Skin of body (tissue), 2 donors: ENCODE data around the gene EML5. TPM values are rescaled to one million over a fixed set of nuclear protein-coding genes. Genes with fewer than 3 reads are reported as not detected.
"Not testable (repeated sequence)": the region's sequence is repeated elsewhere in the genome, so short reads cannot be mapped to it uniquely, and the experiment has no call there.

ENCODE experiments used
- DNase-seq: peaks from one replicate; lab custom pipeline; 2025; lab: John Stamatoyannopoulos, UW
- total RNA-seq: library from RNA; depleted of rRNA; stranded (reverse); fragments of >200 nt; gene quantifications from one replicate; pipeline ENCODE4 v1.2.3, GENCODE V29; 2014

Gene EML5
- total RNA-seq, 1 donor from 2014 or later = 0.49 TPM

- no peak for DNase-seq
These were observed 11.3 kb upstream of the EML5 start for GRCh38 chr14:88804035-88804434.

- DNase-seq = no peak
These were observed 9.8 kb upstream of the EML5 start for GRCh38 chr14:88802596-88802995.

- no peak for DNase-seq
These were observed 6.8 kb upstream of the EML5 start for GRCh38 chr14:88799522-88799921.

GRCh38 chr14:88798156-88798555 is 5.4 kb upstream of the EML5 start:
- no peak for DNase-seq

- DNase-seq = no peak
These were observed 489 bp upstream of the EML5 start for GRCh38 chr14:88793259-88793625.

GRCh38 chr14:88791629-88792472 is 902 bp downstream of the EML5 start:
- no peak for DNase-seq

DNA sequence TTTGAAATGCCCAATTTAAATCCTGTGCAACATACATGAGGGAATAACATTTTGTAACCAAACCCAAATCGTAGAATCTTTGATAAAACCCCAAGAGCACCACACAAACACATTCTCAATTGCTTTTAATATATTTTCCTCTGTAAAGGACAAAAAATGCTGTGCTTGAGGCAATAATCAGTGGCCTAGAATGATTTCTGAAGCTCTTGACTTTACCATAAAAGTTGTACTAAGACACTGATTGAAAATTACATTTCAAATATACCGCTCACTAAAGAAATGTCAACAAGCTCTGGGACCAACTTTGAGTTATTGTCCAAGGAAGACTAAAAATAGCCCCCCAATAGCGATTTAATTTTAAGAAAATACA is 1.5 kb downstream of the EML5 start:
- no peak for DNase-seq

DNA sequence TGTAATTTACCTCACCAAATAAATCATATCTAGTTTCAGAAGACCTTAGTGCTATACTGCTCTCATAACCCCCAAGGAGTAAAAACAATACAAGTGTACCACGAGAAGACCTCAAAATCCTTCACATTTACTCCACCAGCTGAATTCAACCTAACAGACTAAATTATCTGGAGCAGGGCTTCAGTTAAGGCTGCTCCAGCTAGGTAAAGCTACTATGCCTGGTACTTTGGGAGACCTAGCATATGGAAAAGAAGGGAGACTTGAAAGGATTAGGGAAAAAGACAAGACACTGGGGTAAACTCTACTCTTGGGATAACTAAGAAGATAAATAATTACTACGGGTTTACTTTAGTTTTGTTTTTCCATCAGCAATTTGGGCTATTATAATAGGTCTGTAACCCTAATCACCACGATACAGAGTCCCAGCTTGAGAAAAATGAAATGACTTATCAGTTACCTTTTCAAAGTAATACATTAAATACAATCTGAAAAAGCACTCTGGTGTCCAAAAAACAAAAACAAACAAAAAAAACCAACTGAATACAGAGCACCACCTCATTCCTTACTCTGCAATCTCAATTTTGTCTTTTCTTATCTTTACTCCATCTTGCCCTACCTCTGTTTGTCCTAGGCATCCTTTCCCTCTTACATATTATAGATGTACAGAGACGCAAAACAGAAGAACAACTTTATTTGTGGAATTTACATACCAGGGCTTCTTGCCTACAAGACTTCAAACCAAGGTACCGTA is 2.1 kb downstream of the EML5 start:
- no peak for DNase-seq

GRCh38 chr14:88789573-88789972 is 3.2 kb downstream of the EML5 start:
- not testable (repeated sequence) for DNase-seq

GRCh38 chr14:88786715-88787114 is 6.0 kb downstream of the EML5 start:
- DNase-seq = no peak

- DNase-seq = no peak
These were observed 6.8 kb downstream of the EML5 start for GRCh38 chr14:88785911-88786310.

DNA sequence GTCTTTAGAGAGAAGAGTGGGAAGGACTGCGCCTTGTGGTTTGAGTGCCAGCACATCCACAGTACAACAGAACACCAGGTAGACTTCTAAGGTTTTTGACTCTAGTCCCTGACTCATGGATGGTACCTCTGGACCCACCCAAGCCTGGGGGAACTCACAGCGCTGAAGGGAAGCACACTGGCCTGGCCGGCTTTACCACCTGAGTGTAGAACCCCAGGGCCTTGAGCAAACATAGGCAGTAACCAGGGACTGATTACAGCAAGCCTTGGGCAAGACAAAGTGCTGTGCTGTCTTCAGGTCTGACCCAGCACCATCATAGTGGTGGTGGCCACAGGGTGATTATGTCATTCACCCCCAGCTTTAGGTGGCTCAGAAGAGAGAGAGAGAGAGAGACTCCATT is 17.2 kb downstream of the EML5 start:
- no peak for DNase-seq

DNA sequence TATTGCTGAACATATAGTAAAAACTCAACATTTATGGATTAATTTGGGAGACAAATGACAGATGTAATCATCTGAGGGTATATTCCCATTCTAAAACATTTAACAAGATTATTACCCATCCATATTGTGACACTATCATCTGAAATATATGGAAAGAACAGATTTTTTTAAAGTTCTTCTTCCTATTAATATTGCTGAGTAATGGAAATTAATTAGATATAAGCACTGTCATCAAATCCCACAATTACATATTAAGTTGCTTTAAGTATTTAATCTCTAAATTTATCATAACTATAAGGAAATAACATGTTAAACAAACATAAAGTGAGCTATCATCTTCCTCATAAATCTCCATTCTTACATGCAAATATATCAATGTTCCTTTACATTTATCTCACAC is 22.0 kb downstream of the EML5 start:
- DNase-seq = no peak

GRCh38 chr14:88765130-88765529 is 27.6 kb downstream of the EML5 start:
- no peak for DNase-seq

GRCh38 chr14:88753873-88754272 is 38.9 kb downstream of the EML5 start:
- DNase-seq = no peak

DNA sequence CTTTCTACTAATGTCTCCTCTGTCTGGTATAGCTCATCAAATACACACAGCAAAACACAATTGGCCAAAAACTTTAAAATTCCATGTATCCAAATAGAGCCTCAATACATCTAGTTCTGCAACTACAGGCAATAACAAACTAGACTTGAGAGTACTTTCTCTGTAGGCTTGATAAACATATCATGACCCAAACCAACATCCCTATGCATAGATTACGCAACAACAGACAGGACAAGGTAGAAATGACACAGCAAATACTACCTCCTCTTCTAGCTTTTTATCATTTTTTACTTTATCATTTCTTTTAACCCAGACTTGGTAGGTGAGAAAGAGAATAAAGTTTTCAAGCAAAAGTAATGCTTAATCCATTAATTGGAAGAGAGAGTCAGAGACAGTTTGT is 41.8 kb downstream of the EML5 start:
- DNase-seq = no peak

GRCh38 chr14:88750413-88750812 is 42.3 kb downstream of the EML5 start:
- DNase-seq = no peak

- DNase-seq = no peak
These were observed 43.6 kb downstream of the EML5 start for GRCh38 chr14:88749139-88749538.

DNA sequence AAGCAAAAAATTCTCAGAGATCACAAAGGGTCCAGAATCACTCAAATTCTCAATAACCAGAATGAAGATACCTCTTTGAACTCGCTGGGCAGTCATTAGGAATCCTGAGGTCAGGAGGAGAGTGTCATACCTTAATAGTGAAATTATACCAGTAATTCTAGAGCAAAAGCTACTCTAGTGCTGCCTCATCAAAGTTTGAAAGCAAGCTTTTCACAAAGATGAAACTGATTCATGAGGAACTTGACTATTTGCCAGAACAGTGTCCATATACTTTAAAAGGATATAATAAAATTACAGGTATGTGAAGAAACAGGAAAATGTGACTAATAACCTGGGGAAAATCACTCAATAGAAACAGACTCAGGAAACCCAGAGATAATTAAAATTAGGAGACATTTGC is 44.5 kb downstream of the EML5 start:
- DNase-seq = no peak

- no peak for DNase-seq
These were observed 46.7 kb downstream of the EML5 start for GRCh38 chr14:88746052-88746451.

DNA sequence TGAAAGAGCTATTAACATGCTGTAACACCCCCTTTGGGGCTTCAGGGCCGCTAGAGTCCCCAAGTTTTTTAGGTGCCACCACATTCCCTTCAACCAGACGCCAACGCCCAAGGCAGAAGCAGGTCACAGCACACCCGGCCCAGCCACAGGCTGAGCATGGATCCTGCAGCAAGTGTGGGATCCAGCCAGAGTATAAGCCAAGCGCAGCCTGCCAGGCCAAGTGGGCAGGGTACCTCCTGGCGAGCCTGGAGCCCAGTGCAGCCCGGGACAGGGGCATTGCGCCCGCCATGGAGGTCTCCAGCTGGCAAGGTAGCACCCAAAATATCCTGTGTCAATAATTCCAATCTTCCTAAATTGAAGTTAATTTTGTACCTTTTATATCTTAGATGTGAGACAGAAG is 55.5 kb downstream of the EML5 start:
- no peak for DNase-seq

- DNase-seq = no peak
These were observed 59.6 kb downstream of the EML5 start for GRCh38 chr14:88733121-88733520.

- DNase-seq = no peak
These were observed 63.6 kb downstream of the EML5 start for GRCh38 chr14:88729159-88729558.
